SK-N-SH treated with all-trans-retinoic acid at 6 μM for 48 hours (cell line): ENCODE results near the gene HOMER1.

Source experiments
- ATAC-seq: fragments of 200-7000 bp; cut with Tn5 transposase; 3 replicates; pipeline ENCODE4 v1.9.1; 2020; ENCODE audit warnings: mild to moderate bottlenecking, moderate library complexity
- ARNTL ChIP-seq: fragments of 450-650 bp; formaldehyde crosslinking; IDR thresholded peaks from 2 replicates; pipeline ENCODE4 v1.5.0; 2020; ENCODE audit warnings: low read depth, mild to moderate bottlenecking, moderate library complexity, borderline replicate concordance
- BACH2 ChIP-seq: fragments of 250-450 bp; sonication (Bioruptor Pico); IDR thresholded peaks from 2 replicates; pipeline ENCODE4 v1.9.0; 2021; ENCODE audit warnings: mild to moderate bottlenecking, borderline replicate concordance
- CREB5 ChIP-seq: fragments of 250-450 bp; sonication (Bioruptor Pico); IDR thresholded peaks from 2 replicates; pipeline ENCODE4 v1.5.1; 2020; ENCODE audit warnings: low read depth, mild to moderate bottlenecking, moderate library complexity
- CSDC2 ChIP-seq: fragments of 250-450 bp; sonication (Bioruptor Pico); IDR thresholded peaks from 2 replicates; pipeline ENCODE4 v1.5.0; 2020; ENCODE audit warnings: mild to moderate bottlenecking, moderate library complexity
- CSRNP3 ChIP-seq: fragments of 250-450 bp; sonication (Bioruptor Pico); IDR thresholded peaks from 2 replicates; pipeline ENCODE4 v1.5.1; 2021; ENCODE audit warnings: mild to moderate bottlenecking, moderate library complexity
- ESRRG ChIP-seq: fragments of 250-450 bp; sonication (Bioruptor Pico); IDR thresholded peaks from 2 replicates; pipeline ENCODE4 v1.6.1; 2021; ENCODE audit warnings: mild to moderate bottlenecking
- GLIS3 ChIP-seq: fragments of 250-450 bp; sonication (Bioruptor Pico); IDR thresholded peaks from 2 replicates; pipeline ENCODE4 v1.5.0; 2020; ENCODE audit warnings: mild to moderate bottlenecking, moderate library complexity
- ISL1 ChIP-seq: fragments of 250-450 bp; sonication (Bioruptor Pico); IDR thresholded peaks from 2 replicates; pipeline ENCODE4 v2.1.2; 2022; ENCODE audit warnings: mild to moderate bottlenecking, moderate library complexity
- PATZ1 ChIP-seq: fragments of 250-450 bp; sonication (Bioruptor Pico); IDR thresholded peaks from 2 replicates; pipeline ENCODE4 v1.8.0; 2020; ENCODE audit warnings: mild to moderate bottlenecking, moderate library complexity, borderline replicate concordance
- POU6F1 ChIP-seq: fragments of 250-450 bp; sonication (Bioruptor Pico); IDR thresholded peaks from 2 replicates; pipeline ENCODE4 v1.8.0; 2021; ENCODE audit warnings: low read depth, mild to moderate bottlenecking, moderate library complexity, borderline replicate concordance
- RARB ChIP-seq: fragments of 250-450 bp; sonication (Bioruptor Pico); IDR thresholded peaks from 2 replicates; pipeline ENCODE4 v1.8.0; 2021; ENCODE audit warnings: mild to moderate bottlenecking, moderate library complexity
- SNAI2 ChIP-seq: fragments of 250-450 bp; sonication (Bioruptor Pico); IDR thresholded peaks from 2 replicates; pipeline ENCODE4 v1.5.0; 2020; ENCODE audit warnings: mild to moderate bottlenecking, moderate library complexity
- TCF4 ChIP-seq: fragments of 250-450 bp; sonication (Bioruptor Pico); IDR thresholded peaks from 2 replicates; pipeline ENCODE4 v1.8.0; 2021; ENCODE audit warnings: mild to moderate bottlenecking, moderate library complexity, borderline replicate concordance
- TOX ChIP-seq: fragments of 250-450 bp; sonication (Bioruptor Pico); IDR thresholded peaks from 2 replicates; pipeline ENCODE4 v1.8.0; 2021; ENCODE audit warnings: mild to moderate bottlenecking, moderate library complexity, borderline replicate concordance
- ZC3H10 ChIP-seq: fragments of 250-450 bp; sonication (Bioruptor Pico); IDR thresholded peaks from 2 replicates; pipeline ENCODE4 v1.5.1; 2021; ENCODE audit warnings: mild to moderate bottlenecking, moderate library complexity
- ZFP3 ChIP-seq: fragments of 250-450 bp; sonication (Bioruptor Pico); IDR thresholded peaks from 2 replicates; pipeline ENCODE4 v1.5.0; 2020; ENCODE audit warnings: mild to moderate bottlenecking, moderate library complexity
- ZFP30 ChIP-seq: fragments of 450-650 bp; formaldehyde crosslinking; IDR thresholded peaks from 2 replicates; pipeline ENCODE4 v1.5.0; 2022; ENCODE audit warnings: mild to moderate bottlenecking, moderate library complexity
- ZNF565 ChIP-seq: fragments of 450-650 bp; formaldehyde crosslinking; conservative IDR thresholded peaks from 2 replicates; pipeline ENCODE4 v1.5.0; 2020; ENCODE audit warnings: low read depth, mild to moderate bottlenecking, moderate library complexity
- ZNF70 ChIP-seq: fragments of 450-650 bp; formaldehyde crosslinking; IDR thresholded peaks from 2 replicates; pipeline ENCODE4 v1.5.0; 2020; ENCODE audit warnings: mild to moderate bottlenecking, moderate library complexity
- ZNF8 ChIP-seq: fragments of 450-650 bp; formaldehyde crosslinking; IDR thresholded peaks from 2 replicates; pipeline ENCODE4 v1.5.0; 2020; ENCODE audit warnings: mild to moderate bottlenecking, moderate library complexity

The HOMER1 gene

GRCh38 chr5:79544131-79544530, 30.2 kb upstream of the HOMER1 start (continued):
- TF ChIP-seq CREB5 (CRISPR knock-in tag) (no peak), RARB (CRISPR knock-in tag) (no peak)

- ATAC-seq, result no peak
Observed at GRCh38 chr5:79540939-79541338, 27.0 kb upstream of the HOMER1 start.

GRCh38 chr5:79536193-79536906, 22.4 kb upstream of the HOMER1 start:
- no peak for ATAC-seq
- TF ChIP-seq TOX (CRISPR knock-in tag), result no peak
- TF ChIP-seq ZFP30, result no peak
- no peak for TF ChIP-seq SNAI2 (CRISPR knock-in tag)
- no peak for TF ChIP-seq ZC3H10 (CRISPR knock-in tag)
- TF ChIP-seq GLIS3 (CRISPR knock-in tag), result no peak
- no peak for TF ChIP-seq RARB (CRISPR knock-in tag)
- no peak for TF ChIP-seq TCF4 (CRISPR knock-in tag)
- TF ChIP-seq ISL1, result no peak
- TF ChIP-seq CREB5 (CRISPR knock-in tag), result no peak
- no peak for TF ChIP-seq ZNF565
- TF ChIP-seq ZNF70 (CRISPR knock-in tag), result no peak
- no peak for TF ChIP-seq ZFP3 (CRISPR knock-in tag)
- TF ChIP-seq ZNF8 (CRISPR knock-in tag), result no peak
- no peak for TF ChIP-seq PATZ1
- TF ChIP-seq ESRRG (CRISPR knock-in tag), result no peak
- TF ChIP-seq CSRNP3 (CRISPR knock-in tag), result no peak
- no peak for TF ChIP-seq CSDC2 (CRISPR knock-in tag)
- TF ChIP-seq ARNTL, result no peak
- no peak for TF ChIP-seq BACH2

More at GRCh38 chr5:79540939-79541338, 27.0 kb upstream of the HOMER1 start:
- no peak for TF ChIP-seq ARNTL
- TF ChIP-seq ZNF8 (CRISPR knock-in tag), result no peak
- no peak for TF ChIP-seq CSRNP3 (CRISPR knock-in tag)
- TF ChIP-seq TOX (CRISPR knock-in tag), result no peak
- TF ChIP-seq RARB (CRISPR knock-in tag), result no peak
- no peak for TF ChIP-seq ZFP30
- no peak for TF ChIP-seq ESRRG (CRISPR knock-in tag)
- TF ChIP-seq TCF4 (CRISPR knock-in tag), result no peak
- no peak for TF ChIP-seq GLIS3 (CRISPR knock-in tag)
- TF ChIP-seq POU6F1 (CRISPR knock-in tag), result no peak
- TF ChIP-seq CSDC2 (CRISPR knock-in tag), result no peak
- no peak for TF ChIP-seq SNAI2 (CRISPR knock-in tag)
- TF ChIP-seq, all 23 proteins: peak for 0
